SK-N-SH (cell line): Measurements from ENCODE around the gene SSNA1. TPM values are rescaled to one million over a fixed set of nuclear protein-coding genes. Genes with fewer than 3 reads are reported as not detected.

Experiments
- CTCF ChIA-PET: fragments of 300-600, 350-600 bp; formaldehyde crosslinking; extraction: SDS; loops from one replicate; lab custom pipeline; 2021; lab: Yijun Ruan, JAX
- POLR2A ChIA-PET: fragments of 350-600 bp; sonication (Branson Sonifier 250); formaldehyde crosslinking; extraction: SDS; loops from one replicate; lab custom pipeline; 2020; ENCODE audit warnings: antibody characterized with exemption, inconsistent platforms; lab: Yijun Ruan, JAX
- DNase-seq: peaks from one replicate; pipeline ENCODE4 v3.0.0; 2012
- H2AFZ ChIP-seq: fragments of 200-600 bp; sonication (generic); 2 replicates; pipeline ENCODE4 v1.8.1; 2016; ENCODE audit warnings: antibody characterized with exemption, mild to moderate bottlenecking, low read depth
- H3F3A ChIP-seq: fragments of 200-600 bp; sonication (generic); replicated peaks from 2 replicates; pipeline ENCODE3; 2016; ENCODE audit warnings: antibody characterized with exemption, mild to moderate bottlenecking; ENCODE audit not compliant: insufficient read depth
- H3K27ac ChIP-seq, 2 experiments: fragments of 200-500 bp in 1 of 2; fragments of 200-600 bp in 1 of 2; sonication (Bioruptor generic) in 1 of 2; sonication (generic), shearing (Covaris generic) in 1 of 2; 2 replicates each; pipeline versions ENCODE4 v1.5.1 to v1.6.1; 2014 to 2016; ENCODE audit warnings: low read depth in 2 of 2, inconsistent platforms in 1 of 2, low read length in 1 of 2, mild to moderate bottlenecking in 1 of 2, mixed read lengths in 1 of 2
- H3K27me3 ChIP-seq: fragments of 200-600 bp; sonication (generic), shearing (Covaris generic); 2 replicates; pipeline ENCODE4 v1.6.1; 2016; ENCODE audit warnings: mixed run types; ENCODE audit not compliant: insufficient read depth
- H3K36me3 ChIP-seq, 2 experiments: fragments of 200-500 bp in 1 of 2; fragments of 200-600 bp in 1 of 2; sonication (Bioruptor generic) in 1 of 2; sonication (generic) in 1 of 2; replicated peaks in 1 of 2; 2 replicates each; pipeline versions ENCODE3 to v1.5.1; 2014 to 2016; ENCODE audit warnings: low read length in 1 of 2, mild to moderate bottlenecking in 1 of 2; ENCODE audit not compliant: insufficient read depth in 2 of 2, control insufficient read depth in 1 of 2
- H3K4me1 ChIP-seq, 2 experiments: fragments of 200-500 bp in 1 of 2; fragments of 200-600 bp in 1 of 2; sonication (Bioruptor generic) in 1 of 2; sonication (generic), shearing (Covaris generic) in 1 of 2; 2 replicates each; pipeline versions ENCODE4 v1.5.1 to v1.6.1; 2014 to 2016; ENCODE audit warnings: low read depth in 1 of 2, low read length in 1 of 2, mixed run types in 1 of 2; ENCODE audit not compliant: insufficient read depth in 2 of 2, control insufficient read depth in 1 of 2
- H3K4me2 ChIP-seq: fragments of 200-600 bp; sonication (generic), shearing (Covaris generic); 2 replicates; pipeline ENCODE4 v1.6.1; 2017; ENCODE audit warnings: mixed run types
- H3K4me3 ChIP-seq, 2 experiments: fragments of 200-500 bp in 1 of 2; fragments of 200-600 bp in 1 of 2; sonication (Bioruptor generic) in 1 of 2; sonication (generic), shearing (Covaris generic) in 1 of 2; 2 replicates each; pipeline versions ENCODE4 v1.5.1 to v1.8.1; 2014 to 2016; ENCODE audit warnings: low read depth in 2 of 2, inconsistent platforms in 1 of 2, low read length in 1 of 2, mild to moderate bottlenecking in 1 of 2, mixed read lengths in 1 of 2, moderate library complexity in 1 of 2
- H3K79me2 ChIP-seq: fragments of 200-600 bp; sonication (generic); 2 replicates; pipeline ENCODE4 v1.8.1; 2017; ENCODE audit warnings: mild to moderate bottlenecking; ENCODE audit not compliant: insufficient read depth
- H3K9ac ChIP-seq: fragments of 200-600 bp; sonication (generic); 2 replicates; pipeline ENCODE4 v1.6.1; 2017; ENCODE audit warnings: mixed run types
- H3K9me2 ChIP-seq: fragments of 200-600 bp; sonication (generic); 2 replicates; pipeline ENCODE4 v1.6.1; 2017; ENCODE audit warnings: mixed run types
- H3K9me3 ChIP-seq: fragments of 200-600 bp; sonication (generic); 2 replicates; pipeline ENCODE4 v1.6.1; 2017; ENCODE audit warnings: mixed run types, mild to moderate bottlenecking, moderate library complexity
- H4K20me1 ChIP-seq: fragments of 200-600 bp; sonication (generic); 2 replicates; pipeline ENCODE4 v1.6.1; 2017; ENCODE audit warnings: mild to moderate bottlenecking, mixed run types; ENCODE audit not compliant: insufficient read depth
- EP300 ChIP-seq, 2 experiments: IDR thresholded peaks; 2 replicates each; pipeline versions ENCODE4 v1.4.0 to v1.6.1; 2012; ENCODE audit warnings: borderline replicate concordance in 1 of 2, low read depth in 1 of 2, low read length in 1 of 2
- EZH2phosphoT487 ChIP-seq: fragments of 200-600 bp; sonication (generic); IDR thresholded peaks from 2 replicates; pipeline ENCODE4 v1.6.1; 2017; ENCODE audit warnings: low read depth, mixed run types, mild to moderate bottlenecking, antibody characterized with exemption, moderate library complexity, borderline replicate concordance
- FOSL2 ChIP-seq: IDR thresholded peaks from 2 replicates; pipeline ENCODE4 v1.4.0; 2012; ENCODE audit warnings: low read depth, mild to moderate bottlenecking, moderate library complexity, borderline replicate concordance
- FOXJ3 ChIP-seq: sonication (generic); formaldehyde crosslinking; IDR thresholded peaks from 2 replicates; pipeline ENCODE4 v1.5.1; 2020; ENCODE audit warnings: mild to moderate bottlenecking, missing genetic modification reagents
- GABPA ChIP-seq: IDR thresholded peaks from 2 replicates; pipeline ENCODE4 v1.4.0; 2012; ENCODE audit warnings: low read depth, mild to moderate bottlenecking
- GATA2 ChIP-seq: sonication (generic); formaldehyde crosslinking; IDR thresholded peaks from 2 replicates; pipeline ENCODE4 v1.5.0; 2020; ENCODE audit warnings: mild to moderate bottlenecking, missing genetic modification reagents
- POLR2AphosphoS5 ChIP-seq: IDR thresholded peaks from 2 replicates; pipeline ENCODE4 v1.6.1; 2012; ENCODE audit warnings: low read depth, low read length
- RAD21 ChIP-seq: IDR thresholded peaks from 2 replicates; pipeline ENCODE4 v1.6.1; 2012; ENCODE audit warnings: mild to moderate bottlenecking, low read length
- RCOR1 ChIP-seq: fragments of 150-350 bp; IDR thresholded peaks from 2 replicates; pipeline ENCODE4 v1.6.1; 2017; ENCODE audit warnings: antibody characterized with exemption, low read length
- SIN3A ChIP-seq: IDR thresholded peaks from 2 replicates; pipeline ENCODE4 v1.6.1; 2012; ENCODE audit warnings: low read depth, mild to moderate bottlenecking, low read length, moderate library complexity, borderline replicate concordance
- YY1 ChIP-seq: IDR thresholded peaks from 2 replicates; pipeline ENCODE4 v1.4.0; 2012; ENCODE audit warnings: low read depth, mild to moderate bottlenecking
- WGBS: methylation state at CpG from one replicate; pipeline ENCODE4 v1.1.6; 2017; ENCODE audit warnings: low lambda C conversion rate; 5-methylcytosine and 5-hydroxymethylcytosine counted together
- polyA plus RNA-seq, 3 experiments: library from polyadenylated mRNA; depleted of rRNA; stranded (reverse); fragments of >200 nt; gene quantifications; 2 replicates each; pipeline ENCODE4 v1.2.3, GENCODE V29; 2012
- TF ChIP-seq, protein P1 (sequence below): IDR thresholded peaks from 2 replicates; pipeline ENCODE4 v1.6.1; 2012; ENCODE audit warnings: mild to moderate bottlenecking, low read depth, low read length, moderate library complexity
- TF ChIP-seq, protein P2 (sequence below): fragments of 200-600 bp; sonication (generic); IDR thresholded peaks from 2 replicates; pipeline ENCODE4 v1.6.1; 2017; ENCODE audit warnings: antibody characterized with exemption, mild to moderate bottlenecking, moderate library complexity

Gene SSNA1
- polyA plus RNA-seq, 1 of the 3 experiments (the other 2 are of a cell fraction): 124 TPM

GRCh38 chr9:137192448-137192780 is 3.9 kb downstream of the SSNA1 start:
- Histone ChIP-seq H3K4me1 (peaks cover 6 to 18% of the 10 kb centered on the region in 2 experiments; a peak in 3 of 4 replicates), H3K9me2 (no peaks in the 10 kb centered on the region), H3K9ac (no peak overlapping the region), H3K27me3 (no peaks in the 10 kb centered on the region), H2AFZ (no peak overlapping the region), H3K79me2 (peaks cover 65% of the 10 kb centered on the region), H3F3A (peaks cover 16% of the 10 kb centered on the region), H3K4me3 (no peak overlapping the region), H3K27ac (no peak overlapping the region), H3K36me3 (peaks cover 3 to 21% of the 10 kb centered on the region in 2 experiments)
- no peak for DNase-seq
- CTCF ChIA-PET: interaction anchor here (0.9 to 3.1 kb wide), 5 partner anchors 21 to 44 kb away, joined by 3 to 11 read pairs (median 6); partner anchors contain the start of gene RNF224
- POLR2A ChIA-PET: interaction anchor here (0.5 to 1.4 kb wide), 3 partner anchors 8 to 69 kb away, joined by 3 to 5 read pairs (median 3); partner anchors contain the start of genes GRIN1 and TPRN
- WGBS: 89% methylated on average over 6 of the region's 10 CpGs
- no peak for TF ChIP-seq YY1
- TF ChIP-seq GATA2 (CRISPR knock-in tag): no peak
- TF ChIP-seq, protein P1, sequence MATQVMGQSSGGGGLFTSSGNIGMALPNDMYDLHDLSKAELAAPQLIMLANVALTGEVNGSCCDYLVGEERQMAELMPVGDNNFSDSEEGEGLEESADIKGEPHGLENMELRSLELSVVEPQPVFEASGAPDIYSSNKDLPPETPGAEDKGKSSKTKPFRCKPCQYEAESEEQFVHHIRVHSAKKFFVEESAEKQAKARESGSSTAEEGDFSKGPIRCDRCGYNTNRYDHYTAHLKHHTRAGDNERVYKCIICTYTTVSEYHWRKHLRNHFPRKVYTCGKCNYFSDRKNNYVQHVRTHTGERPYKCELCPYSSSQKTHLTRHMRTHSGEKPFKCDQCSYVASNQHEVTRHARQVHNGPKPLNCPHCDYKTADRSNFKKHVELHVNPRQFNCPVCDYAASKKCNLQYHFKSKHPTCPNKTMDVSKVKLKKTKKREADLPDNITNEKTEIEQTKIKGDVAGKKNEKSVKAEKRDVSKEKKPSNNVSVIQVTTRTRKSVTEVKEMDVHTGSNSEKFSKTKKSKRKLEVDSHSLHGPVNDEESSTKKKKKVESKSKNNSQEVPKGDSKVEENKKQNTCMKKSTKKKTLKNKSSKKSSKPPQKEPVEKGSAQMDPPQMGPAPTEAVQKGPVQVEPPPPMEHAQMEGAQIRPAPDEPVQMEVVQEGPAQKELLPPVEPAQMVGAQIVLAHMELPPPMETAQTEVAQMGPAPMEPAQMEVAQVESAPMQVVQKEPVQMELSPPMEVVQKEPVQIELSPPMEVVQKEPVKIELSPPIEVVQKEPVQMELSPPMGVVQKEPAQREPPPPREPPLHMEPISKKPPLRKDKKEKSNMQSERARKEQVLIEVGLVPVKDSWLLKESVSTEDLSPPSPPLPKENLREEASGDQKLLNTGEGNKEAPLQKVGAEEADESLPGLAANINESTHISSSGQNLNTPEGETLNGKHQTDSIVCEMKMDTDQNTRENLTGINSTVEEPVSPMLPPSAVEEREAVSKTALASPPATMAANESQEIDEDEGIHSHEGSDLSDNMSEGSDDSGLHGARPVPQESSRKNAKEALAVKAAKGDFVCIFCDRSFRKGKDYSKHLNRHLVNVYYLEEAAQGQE: no peak
- TF ChIP-seq FOSL2: no peak
- TF ChIP-seq POLR2AphosphoS5: no peak
- no peak for TF ChIP-seq GABPA
- TF ChIP-seq FOXJ3 (CRISPR knock-in tag): no peak
- TF ChIP-seq, protein P2, sequence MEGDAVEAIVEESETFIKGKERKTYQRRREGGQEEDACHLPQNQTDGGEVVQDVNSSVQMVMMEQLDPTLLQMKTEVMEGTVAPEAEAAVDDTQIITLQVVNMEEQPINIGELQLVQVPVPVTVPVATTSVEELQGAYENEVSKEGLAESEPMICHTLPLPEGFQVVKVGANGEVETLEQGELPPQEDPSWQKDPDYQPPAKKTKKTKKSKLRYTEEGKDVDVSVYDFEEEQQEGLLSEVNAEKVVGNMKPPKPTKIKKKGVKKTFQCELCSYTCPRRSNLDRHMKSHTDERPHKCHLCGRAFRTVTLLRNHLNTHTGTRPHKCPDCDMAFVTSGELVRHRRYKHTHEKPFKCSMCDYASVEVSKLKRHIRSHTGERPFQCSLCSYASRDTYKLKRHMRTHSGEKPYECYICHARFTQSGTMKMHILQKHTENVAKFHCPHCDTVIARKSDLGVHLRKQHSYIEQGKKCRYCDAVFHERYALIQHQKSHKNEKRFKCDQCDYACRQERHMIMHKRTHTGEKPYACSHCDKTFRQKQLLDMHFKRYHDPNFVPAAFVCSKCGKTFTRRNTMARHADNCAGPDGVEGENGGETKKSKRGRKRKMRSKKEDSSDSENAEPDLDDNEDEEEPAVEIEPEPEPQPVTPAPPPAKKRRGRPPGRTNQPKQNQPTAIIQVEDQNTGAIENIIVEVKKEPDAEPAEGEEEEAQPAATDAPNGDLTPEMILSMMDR: no peak
- no peak for TF ChIP-seq RAD21
- TF ChIP-seq RCOR1: no peak
- TF ChIP-seq EP300 (IDR thresholded peaks at IDR 0.05; ENCODE audit: borderline replicate concordance in 1 of 2, low read depth in 1 of 2, low read length in 1 of 2): no peak
- no peak for TF ChIP-seq EZH2phosphoT487
- TF ChIP-seq SIN3A: no peak
- TF ChIP-seq, all 33 proteins: peak for 0
- no peaks in the 10 kb centered on the region for H3K9me3 ChIP-seq
- no peak overlapping the region for H3K4me2 ChIP-seq
- H4K20me1 ChIP-seq: peaks cover 53% of the 10 kb centered on the region
